DMS79 (cell line): ENCODE data around the gene PSMD1.

Experiments
- DNase-seq: peaks from one replicate; lab custom pipeline; 2025; lab: John Stamatoyannopoulos, UW

Gene PSMD1

GRCh38 chr2:231210782-231211181 lies 154.1 kb downstream of the PSMD1 start:
- DNase-seq: no peak

- no peak for DNase-seq
Measured at GRCh38 chr2:231211486-231211885, 154.8 kb downstream of the PSMD1 start.

DNA sequence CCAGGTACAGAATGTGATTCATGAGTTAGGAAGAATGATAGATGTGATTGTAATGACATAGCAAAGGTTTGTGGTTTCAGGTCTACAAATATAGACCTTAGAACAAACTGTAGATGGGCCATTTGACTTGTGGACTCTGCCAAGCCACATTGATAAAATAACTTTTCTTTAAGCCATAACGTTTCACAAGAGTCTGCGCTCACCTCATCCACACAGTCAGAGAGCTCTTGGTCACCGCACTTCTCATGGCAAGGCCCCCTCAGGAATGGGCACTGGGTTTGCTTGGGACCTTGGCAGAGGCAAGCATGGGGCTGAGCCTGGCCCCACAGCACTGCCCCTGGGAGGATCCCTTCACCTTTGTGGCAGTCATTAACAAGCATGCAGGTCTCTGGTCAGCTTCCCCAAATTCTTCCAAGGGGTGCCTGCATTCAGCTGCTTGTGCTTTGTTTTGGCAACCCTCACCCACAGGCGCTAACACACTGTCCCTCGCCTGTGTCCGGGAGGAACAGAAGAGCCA lies 155.7 kb downstream of the PSMD1 start:
- no peak for DNase-seq

GRCh38 chr2:231213931-231214642 lies 157.4 kb downstream of the PSMD1 start:
- DNase-seq: no peak

DNA sequence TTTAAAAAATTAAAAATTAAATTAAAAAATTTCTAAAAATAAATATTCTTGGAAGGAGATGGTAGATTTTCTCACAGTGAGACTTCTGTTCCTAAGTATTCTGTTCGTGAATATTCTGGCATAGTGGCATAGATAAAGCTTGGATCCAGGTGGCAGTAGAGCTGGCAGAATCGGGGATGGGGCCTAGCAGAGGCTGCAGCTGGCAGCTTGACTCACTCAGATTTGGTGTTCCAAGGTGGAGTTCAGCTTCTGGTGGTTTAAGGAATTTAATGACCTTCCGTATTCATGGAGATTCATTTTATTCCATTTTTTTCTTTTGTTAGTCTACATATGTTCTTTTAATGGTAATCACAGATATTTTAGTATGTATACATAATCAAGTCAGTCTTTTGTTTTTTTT lies 161.7 kb downstream of the PSMD1 start:
- DNase-seq: no peak

- DNase-seq: no peak
Measured at GRCh38 chr2:231219289-231219688, 162.6 kb downstream of the PSMD1 start.

DNA sequence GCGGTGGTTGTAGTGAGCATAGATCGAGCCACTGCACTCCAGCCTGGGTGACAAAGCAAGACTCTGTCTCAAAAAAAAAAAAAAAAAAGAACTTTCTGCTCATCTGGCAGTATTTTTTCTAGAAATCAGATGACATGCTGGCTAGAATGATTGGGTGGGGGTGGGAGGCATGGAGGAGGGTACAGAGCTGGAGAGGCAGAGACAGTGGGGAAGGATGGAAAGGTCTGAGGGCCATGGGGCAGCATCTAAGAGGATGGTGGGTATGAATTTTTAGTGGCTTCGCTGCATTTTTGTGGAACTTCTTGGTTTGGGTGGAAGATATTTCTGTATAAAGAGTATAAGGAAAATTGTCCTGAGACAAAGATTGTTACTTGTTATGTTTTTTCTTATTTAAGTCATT lies 165.1 kb downstream of the PSMD1 start:
- DNase-seq: no peak
